HUDEP-2 (cell line): ENCODE results near the gene RPL21.

ENCODE experiments used
- DNase-seq, 76 experiments: peaks; one replicate each; lab custom pipeline; 2025; ENCODE audit not compliant: unreplicated experiment in 76 of 76; lab: John Stamatoyannopoulos, UW

Gene RPL21

GRCh38 chr13:27257648-27258253 lies 6.4 kb downstream of the RPL21 start:
- DNase-seq = no peak

- DNase-seq = no peak
Measured at GRCh38 chr13:27258637-27259386, 7.5 kb downstream of the RPL21 start.

- peak in 2 of 76 experiments; percentile 2 to 11 for DNase-seq
Measured at GRCh38 chr13:27259831-27260230, 8.5 kb downstream of the RPL21 start.

GRCh38 chr13:27261396-27261795 lies 10.0 kb downstream of the RPL21 start:
- no peak for DNase-seq

- DNase-seq = peak in 5 of 76 experiments; percentile 11 to 43 (median 22)
Measured at GRCh38 chr13:27263438-27263837, 12.1 kb downstream of the RPL21 start.

GRCh38 chr13:27264181-27264580 lies 12.8 kb downstream of the RPL21 start:
- DNase-seq = no peak

- DNase-seq = no peak
Measured at GRCh38 chr13:27264648-27265047, 13.3 kb downstream of the RPL21 start.

GRCh38 chr13:27266917-27267316 lies 15.6 kb downstream of the RPL21 start:
- DNase-seq = no peak

- no peak for DNase-seq
Measured at GRCh38 chr13:27267596-27267995, 16.2 kb downstream of the RPL21 start.

- no peak for DNase-seq
Measured at GRCh38 chr13:27269114-27269665, 17.8 kb downstream of the RPL21 start.

GRCh38 chr13:27270594-27271520 lies 19.5 kb downstream of the RPL21 start, which contains the start of gene RASL11A:
Gene RASL11A, plus strand, starts transcription at chr13:27270830. Its CDS starts 115 bp downstream, at chr13:27270945.
- peak in 68 of 76 experiments; percentile 9 to 77 (median 52) for DNase-seq

GRCh38 chr13:27271570-27272096 lies 20.3 kb downstream of the RPL21 start:
- no peak for DNase-seq

- DNase-seq = no peak
Measured at GRCh38 chr13:27273658-27274425, 22.5 kb downstream of the RPL21 start.

GRCh38 chr13:27274631-27275030 lies 23.3 kb downstream of the RPL21 start:
- no peak for DNase-seq

- no peak for DNase-seq
Measured at GRCh38 chr13:27276188-27276587, 24.8 kb downstream of the RPL21 start.

GRCh38 chr13:27279506-27279905 lies 28.1 kb downstream of the RPL21 start:
- DNase-seq = no peak

GRCh38 chr13:27280009-27280656 lies 28.8 kb downstream of the RPL21 start:
- no peak for DNase-seq

- DNase-seq = no peak
Measured at GRCh38 chr13:27280841-27281240, 29.5 kb downstream of the RPL21 start.

- peak in 8 of 76 experiments; percentile 3 to 24 (median 14) for DNase-seq
Measured at GRCh38 chr13:27281420-27281819, 30.1 kb downstream of the RPL21 start.
